ENCODE measurements around the gene TSPAN33.

TSPAN33 gene

GRCh38 chr7:129188892-129189660, 44.6 kb downstream of the TSPAN33 start (continued):
- TF ChIP-seq ZNF692 (tag by site-specific recombination; IDR thresholded peaks at IDR 0.05): no peak
- TF ChIP-seq ZNF132 (tag by site-specific recombination; IDR thresholded peaks at IDR 0.05; ENCODE audit: borderline replicate concordance): no peak
- no peak for TF ChIP-seq ZNF416 (tag by site-specific recombination; IDR thresholded peaks at IDR 0.05)
- no peak for TF ChIP-seq ZNF548 (tag by site-specific recombination; IDR thresholded peaks at IDR 0.05)
- TF ChIP-seq ZNF335 (tag by site-specific recombination; conservative IDR thresholded peaks at IDR 0.05): peak; percentile 89
- TF ChIP-seq HOXA7 (CRISPR knock-in tag; IDR thresholded peaks at IDR 0.05; ENCODE audit: borderline replicate concordance): no peak
- TF ChIP-seq ZNF23 (tag by site-specific recombination; IDR thresholded peaks at IDR 0.05; ENCODE audit: borderline replicate concordance): no peak
- TF ChIP-seq ATF2 (tag by site-specific recombination; IDR thresholded peaks at IDR 0.05; ENCODE audit: low read depth): no peak
- TF ChIP-seq ZNF2 (tag by site-specific recombination; IDR thresholded peaks at IDR 0.05): 0 out of 2 replicates have a peak, but pooled peaks have one; percentile 50
- no peak for TF ChIP-seq BCL11B (tag by site-specific recombination; IDR thresholded peaks at IDR 0.05; ENCODE audit: low read depth)
- no peak for TF ChIP-seq ZNF114 (tag by site-specific recombination; IDR thresholded peaks at IDR 0.05)
- no peak for TF ChIP-seq ZNF302 (tag by site-specific recombination; IDR thresholded peaks at IDR 0.05; ENCODE audit: low read depth)
- TF ChIP-seq ZFP69B (tag by site-specific recombination; IDR thresholded peaks at IDR 0.05): no peak
- no peak for TF ChIP-seq KLF1 (tag by site-specific recombination; IDR thresholded peaks at IDR 0.05)
- no peak for TF ChIP-seq ZNF10 (tag by site-specific recombination; IDR thresholded peaks at IDR 0.05)
- TF ChIP-seq ZSCAN23 (tag by site-specific recombination; IDR thresholded peaks at IDR 0.05): no peak
- no peak for TF ChIP-seq SCRT2 (tag by site-specific recombination; IDR thresholded peaks at IDR 0.05)
- no peak for TF ChIP-seq KLF7 (tag by site-specific recombination; IDR thresholded peaks at IDR 0.05; ENCODE audit: borderline replicate concordance)
- TF ChIP-seq ZNF112 (tag by site-specific recombination; IDR thresholded peaks at IDR 0.05): no peak
- no peak for TF ChIP-seq ZFP3 (tag by site-specific recombination; IDR thresholded peaks at IDR 0.05; ENCODE audit: low read depth)
- no peak for TF ChIP-seq ZNF701 (tag by site-specific recombination; IDR thresholded peaks at IDR 0.05)
- TF ChIP-seq GFI1B (tag by site-specific recombination; IDR thresholded peaks at IDR 0.05): no peak
- no peak for TF ChIP-seq ZNF585B (tag by site-specific recombination; IDR thresholded peaks at IDR 0.05)
- TF ChIP-seq ZNF202 (tag by site-specific recombination; IDR thresholded peaks at IDR 0.05; ENCODE audit: borderline replicate concordance): no peak
- TF ChIP-seq ZNF148 (tag by site-specific recombination; IDR thresholded peaks at IDR 0.05; ENCODE audit: borderline replicate concordance): no peak
- TF ChIP-seq ZXDB (tag by site-specific recombination; IDR thresholded peaks at IDR 0.05): 0 out of 2 replicates have a peak, but pooled peaks have one; percentile 50
- peak; percentile 28; the same call in 1 of the 2 replicates for TF ChIP-seq ZNF398 (tag by site-specific recombination; IDR thresholded peaks at IDR 0.05)
- TF ChIP-seq GLI2 (tag by site-specific recombination; IDR thresholded peaks at IDR 0.05; ENCODE audit: borderline replicate concordance, low read depth): no peak
- TF ChIP-seq ZNF777 (tag by site-specific recombination; IDR thresholded peaks at IDR 0.05; ENCODE audit: borderline replicate concordance): no peak
- no peak for TF ChIP-seq ZNF239 (tag by site-specific recombination; IDR thresholded peaks at IDR 0.05)
- no peak for TF ChIP-seq ZNF629 (tag by site-specific recombination; IDR thresholded peaks at IDR 0.05)
- TF ChIP-seq ZNF610 (tag by site-specific recombination; IDR thresholded peaks at IDR 0.05; ENCODE audit: borderline replicate concordance): no peak
- TF ChIP-seq YY1 (tag by site-specific recombination; IDR thresholded peaks at IDR 0.05): no peak; the same call in 1 of the 2 replicates
- peak; percentile 29; the same call in 1 of the 2 replicates for TF ChIP-seq SP7 (tag by site-specific recombination; IDR thresholded peaks at IDR 0.05)
- TF ChIP-seq ZNF174 (tag by site-specific recombination; IDR thresholded peaks at IDR 0.05): no peak

Data from HEK293 (cell line).